Measurements from ENCODE around the gene ABCG8. TPM values are rescaled to one million over a fixed set of nuclear protein-coding genes. Genes with fewer than 3 reads are reported as not detected.
A peak's percentile ranks its signal among the peaks of the same experiment; 100 is the strongest.

The ABCG8 gene
- total RNA-seq, 2 donors from 2014 or later = not detected

DNA sequence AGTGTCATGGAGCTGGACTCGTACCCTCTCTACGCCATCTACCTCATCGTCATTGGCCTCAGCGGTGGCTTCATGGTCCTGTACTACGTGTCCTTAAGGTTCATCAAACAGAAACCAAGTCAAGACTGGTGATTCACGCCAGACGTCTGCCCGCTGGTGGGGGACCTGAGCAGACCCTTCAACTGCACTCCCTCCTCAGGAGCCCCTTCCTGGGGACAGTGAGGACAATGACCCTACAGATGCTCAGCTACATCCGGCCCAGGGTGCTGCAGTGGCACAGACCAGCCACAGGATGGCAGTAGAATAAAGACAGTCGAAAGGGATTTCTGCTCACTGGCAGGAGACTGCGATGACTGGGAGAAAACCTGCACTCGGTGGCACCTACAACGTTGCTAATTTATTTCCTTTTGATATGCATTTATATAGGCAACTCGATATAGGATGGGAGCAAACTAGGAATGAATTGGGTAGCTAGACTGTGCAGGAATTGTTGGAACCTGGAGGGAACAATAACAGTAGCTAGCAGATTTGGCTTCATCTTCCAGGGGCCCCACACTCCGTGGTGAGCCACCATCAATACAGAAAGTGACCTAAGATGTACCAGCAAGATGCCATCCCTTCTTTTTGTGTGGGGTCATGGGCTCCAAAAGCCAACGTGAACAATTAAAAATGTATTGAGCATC is 39.2 kb downstream of the ABCG8 start:
- no peak overlapping the region for H3K4me3 ChIP-seq (ENCODE audit: low read length)
- no peaks in the 10 kb centered on the region for H3K9me3 Mint-ChIP-seq
- H3K4me3 Mint-ChIP-seq = no peak overlapping the region
- no peaks in the 10 kb centered on the region for H3K4me1 ChIP-seq (ENCODE audit: control insufficient read depth, insufficient read depth, low read length)
- TF ChIP-seq, protein P1, sequence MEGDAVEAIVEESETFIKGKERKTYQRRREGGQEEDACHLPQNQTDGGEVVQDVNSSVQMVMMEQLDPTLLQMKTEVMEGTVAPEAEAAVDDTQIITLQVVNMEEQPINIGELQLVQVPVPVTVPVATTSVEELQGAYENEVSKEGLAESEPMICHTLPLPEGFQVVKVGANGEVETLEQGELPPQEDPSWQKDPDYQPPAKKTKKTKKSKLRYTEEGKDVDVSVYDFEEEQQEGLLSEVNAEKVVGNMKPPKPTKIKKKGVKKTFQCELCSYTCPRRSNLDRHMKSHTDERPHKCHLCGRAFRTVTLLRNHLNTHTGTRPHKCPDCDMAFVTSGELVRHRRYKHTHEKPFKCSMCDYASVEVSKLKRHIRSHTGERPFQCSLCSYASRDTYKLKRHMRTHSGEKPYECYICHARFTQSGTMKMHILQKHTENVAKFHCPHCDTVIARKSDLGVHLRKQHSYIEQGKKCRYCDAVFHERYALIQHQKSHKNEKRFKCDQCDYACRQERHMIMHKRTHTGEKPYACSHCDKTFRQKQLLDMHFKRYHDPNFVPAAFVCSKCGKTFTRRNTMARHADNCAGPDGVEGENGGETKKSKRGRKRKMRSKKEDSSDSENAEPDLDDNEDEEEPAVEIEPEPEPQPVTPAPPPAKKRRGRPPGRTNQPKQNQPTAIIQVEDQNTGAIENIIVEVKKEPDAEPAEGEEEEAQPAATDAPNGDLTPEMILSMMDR (conservative IDR thresholded peaks at IDR 0.05) = peak; percentile 97
- H3K27ac Mint-ChIP-seq = peak overlapping the region; percentile 50
- peaks cover 21% of the 10 kb centered on the region for H3K4me1 Mint-ChIP-seq
- no peaks in the 10 kb centered on the region for H3K9me3 ChIP-seq (ENCODE audit: control insufficient read depth, low read length)
- H3K36me3 Mint-ChIP-seq (ENCODE audit: low read depth) = no peaks in the 10 kb centered on the region
- H3K9ac ChIP-seq (ENCODE audit: extremely low read depth, low read length, poor library complexity, severe bottlenecking) = no peak overlapping the region
- WGBS, 2 experiments (ENCODE audit: insufficient coverage in 1 of 2, insufficient read length in 1 of 2) = 48 to 49% methylated on average over 10 to 16 of the region's 16 CpGs
- H3K27ac ChIP-seq (ENCODE audit: low read depth, low read length) = no peak overlapping the region
- no peaks in the 10 kb centered on the region for H3K36me3 ChIP-seq (ENCODE audit: control insufficient read depth, insufficient read depth, low read length)
- H3K27me3 ChIP-seq (ENCODE audit: control insufficient read depth, insufficient read depth, low read length, poor library complexity, severe bottlenecking) = peaks cover 17% of the 10 kb centered on the region
- DNase-seq = peak; percentile 94
- H3K27me3 Mint-ChIP-seq (ENCODE audit: insufficient read depth) = peaks cover 6% of the 10 kb centered on the region

DNA sequence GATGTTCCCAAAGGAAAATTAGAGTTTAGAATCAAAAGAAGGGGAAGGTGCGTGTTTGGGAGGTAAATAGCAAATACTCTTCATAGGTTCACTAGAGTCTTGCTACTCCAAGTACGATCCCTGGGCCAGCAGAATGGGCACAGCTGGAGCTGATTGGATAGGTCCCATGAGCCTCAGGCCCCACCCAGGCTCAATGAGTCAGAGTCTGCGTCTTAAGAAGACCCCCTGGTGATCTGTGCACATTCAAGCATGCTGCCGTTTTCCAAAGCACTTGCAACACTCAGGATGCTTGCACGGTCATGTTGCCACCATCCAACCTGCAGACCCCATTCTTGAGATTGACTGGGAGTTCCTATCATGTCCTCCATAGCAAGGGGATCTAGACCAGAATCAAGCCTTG is 40.5 kb downstream of the ABCG8 start:
- H3K9me3 Mint-ChIP-seq = no peaks in the 10 kb centered on the region
- Histone ChIP-seq H3K27ac (ENCODE audit: low read depth, low read length) (no peak overlapping the region), H3K9ac (ENCODE audit: extremely low read depth, low read length, poor library complexity, severe bottlenecking) (no peak overlapping the region), H3K27me3 (ENCODE audit: control insufficient read depth, insufficient read depth, low read length, poor library complexity, severe bottlenecking) (peaks cover 4% of the 10 kb centered on the region), H3K4me3 (ENCODE audit: low read length) (no peak overlapping the region), H3K36me3 (ENCODE audit: control insufficient read depth, insufficient read depth, low read length) (peaks cover 4% of the 10 kb centered on the region), H3K9me3 (ENCODE audit: control insufficient read depth, low read length) (no peaks in the 10 kb centered on the region), H3K4me1 (ENCODE audit: control insufficient read depth, insufficient read depth, low read length) (no peaks in the 10 kb centered on the region)
- peaks cover 3% of the 10 kb centered on the region for H3K27me3 Mint-ChIP-seq (ENCODE audit: insufficient read depth)
- no peak overlapping the region for H3K4me3 Mint-ChIP-seq
- DNase-seq = no peak
- peaks cover 21% of the 10 kb centered on the region for H3K4me1 Mint-ChIP-seq
- TF ChIP-seq, protein P1 (conservative IDR thresholded peaks at IDR 0.05) = no peak
- 76 to 83% methylated on average over 4 to 5 of the region's 5 CpGs for WGBS, 2 experiments (ENCODE audit: insufficient coverage in 1 of 2, insufficient read length in 1 of 2)
- no peak overlapping the region for H3K27ac Mint-ChIP-seq
- H3K36me3 Mint-ChIP-seq (ENCODE audit: low read depth) = peaks cover 5% of the 10 kb centered on the region

DNA sequence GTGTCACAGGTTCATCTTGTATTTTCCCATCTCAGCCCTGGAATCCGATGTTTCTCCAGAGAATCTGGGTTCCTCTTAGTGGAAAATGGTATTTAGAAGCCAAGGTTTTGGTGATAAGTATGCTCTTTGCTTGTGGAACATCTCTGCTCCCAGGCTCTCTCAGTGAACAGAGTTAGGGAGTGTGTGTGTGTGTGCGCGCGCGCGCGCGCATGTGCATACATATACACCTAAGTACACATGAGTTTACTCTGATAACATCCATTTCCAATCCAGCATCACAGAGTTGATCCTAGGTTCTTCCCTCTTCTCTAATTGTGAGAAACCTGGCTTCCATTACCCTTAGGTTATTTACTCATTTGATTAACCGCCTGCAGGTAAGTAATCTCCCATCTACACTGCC is 41.7 kb downstream of the ABCG8 start:
- peaks cover 14% of the 10 kb centered on the region for H3K36me3 ChIP-seq (ENCODE audit: control insufficient read depth, insufficient read depth, low read length)
- no peaks in the 10 kb centered on the region for H3K27me3 ChIP-seq (ENCODE audit: control insufficient read depth, insufficient read depth, low read length, poor library complexity, severe bottlenecking)
- H3K27ac ChIP-seq (ENCODE audit: low read depth, low read length) = no peak overlapping the region
- Mint-ChIP-seq H3K4me3 (no peak overlapping the region), H3K36me3 (ENCODE audit: low read depth) (peaks cover 13% of the 10 kb centered on the region), H3K4me1 (peaks cover 21% of the 10 kb centered on the region), H3K27me3 (ENCODE audit: insufficient read depth) (peaks cover 3% of the 10 kb centered on the region), H3K27ac (no peak overlapping the region), H3K9me3 (no peaks in the 10 kb centered on the region)
- TF ChIP-seq, protein P1 (conservative IDR thresholded peaks at IDR 0.05) = no peak
- no peaks in the 10 kb centered on the region for H3K9me3 ChIP-seq (ENCODE audit: control insufficient read depth, low read length)
- no peak for DNase-seq
- H3K9ac ChIP-seq (ENCODE audit: extremely low read depth, low read length, poor library complexity, severe bottlenecking) = no peak overlapping the region
- no peaks in the 10 kb centered on the region for H3K4me1 ChIP-seq (ENCODE audit: control insufficient read depth, insufficient read depth, low read length)
- H3K4me3 ChIP-seq (ENCODE audit: low read length) = no peak overlapping the region
- WGBS, 2 experiments (ENCODE audit: insufficient coverage in 1 of 2, insufficient read length in 1 of 2) = 92 to 98% methylated on average over 2 to 5 of the region's 9 CpGs

All from endodermal cell (in vitro differentiated cells).